ENCODE data around the gene SYNPO2L.
"Not testable (repeated sequence)": the region's sequence is repeated elsewhere in the genome, so short reads cannot be mapped to it uniquely, and the experiment has no call there.

The SYNPO2L gene

GRCh38 chr10:73620974-73621373 is 34.9 kb downstream of the SYNPO2L start:
- DNase-seq (ENCODE audit: low read depth), result not testable (repeated sequence)

GRCh38 chr10:73617143-73617542 is 38.7 kb downstream of the SYNPO2L start:
- DNase-seq (ENCODE audit: low read depth), result not testable (repeated sequence)

DNA sequence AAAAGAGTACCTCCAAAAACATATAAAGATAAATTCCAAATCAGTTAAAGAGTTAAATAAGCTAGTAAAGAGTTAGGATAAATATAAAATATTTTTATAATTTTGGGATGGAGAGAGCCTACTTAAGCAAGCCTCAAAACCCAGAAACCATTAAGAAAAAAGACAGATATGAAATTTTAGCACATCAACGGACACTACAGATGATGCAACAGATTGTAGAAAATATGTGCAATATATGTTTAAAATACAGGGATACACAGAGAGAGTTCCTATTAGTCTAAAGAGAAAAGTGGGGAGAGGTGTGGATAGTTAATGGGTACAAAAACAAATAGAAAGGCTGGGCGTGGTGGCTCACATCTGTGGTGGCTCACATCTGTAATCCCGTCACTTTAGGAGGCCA is 41.1 kb downstream of the SYNPO2L start:
- no peak for DNase-seq (ENCODE audit: low read depth)

GRCh38 chr10:73609116-73609515 is 46.7 kb downstream of the SYNPO2L start:
- no peak for DNase-seq (ENCODE audit: low read depth)

DNA sequence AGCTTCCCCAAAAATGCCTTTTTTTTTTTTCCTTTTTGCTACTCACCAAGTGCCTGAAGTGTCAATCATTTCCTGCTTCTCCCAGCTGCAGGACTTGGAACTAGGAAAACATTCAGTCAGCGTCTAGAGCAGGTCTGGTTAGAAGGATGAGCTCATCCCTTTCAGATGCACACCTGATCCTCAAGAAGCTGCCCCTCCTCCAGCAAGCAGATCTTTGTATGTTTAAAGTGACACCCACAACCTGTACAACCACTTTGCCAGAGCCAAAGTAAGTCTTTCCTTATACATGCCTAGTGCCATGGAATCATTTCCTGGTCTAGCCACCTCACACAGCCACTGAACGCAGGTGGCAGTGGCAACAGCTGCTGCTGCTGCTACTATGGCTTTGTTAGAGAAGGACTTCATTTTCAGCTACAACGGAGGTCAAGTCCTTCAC is 54.3 kb downstream of the SYNPO2L start:
- peak; percentile 35 for DNase-seq (ENCODE audit: low read depth)

GRCh38 chr10:73597346-73597745 is 58.5 kb downstream of the SYNPO2L start:
- DNase-seq (ENCODE audit: low read depth), result peak; percentile 65
